Stimulated activated CD4-positive, alpha-beta T cell treated with anti-CD3 and anti-CD28 coated beads, TNF-alpha, amount 100 ng/mL, for 1 hour (primary cell): ENCODE results near the gene DGKQ.

ENCODE experiments used
- DNase-seq, 3 donors: peaks; one replicate each; pipeline ENCODE4 v3.0.0-alpha.2; 2020; ENCODE audit warnings: low read depth in 3 of 3, low spot score in 1 of 3

The DGKQ gene

DNA sequence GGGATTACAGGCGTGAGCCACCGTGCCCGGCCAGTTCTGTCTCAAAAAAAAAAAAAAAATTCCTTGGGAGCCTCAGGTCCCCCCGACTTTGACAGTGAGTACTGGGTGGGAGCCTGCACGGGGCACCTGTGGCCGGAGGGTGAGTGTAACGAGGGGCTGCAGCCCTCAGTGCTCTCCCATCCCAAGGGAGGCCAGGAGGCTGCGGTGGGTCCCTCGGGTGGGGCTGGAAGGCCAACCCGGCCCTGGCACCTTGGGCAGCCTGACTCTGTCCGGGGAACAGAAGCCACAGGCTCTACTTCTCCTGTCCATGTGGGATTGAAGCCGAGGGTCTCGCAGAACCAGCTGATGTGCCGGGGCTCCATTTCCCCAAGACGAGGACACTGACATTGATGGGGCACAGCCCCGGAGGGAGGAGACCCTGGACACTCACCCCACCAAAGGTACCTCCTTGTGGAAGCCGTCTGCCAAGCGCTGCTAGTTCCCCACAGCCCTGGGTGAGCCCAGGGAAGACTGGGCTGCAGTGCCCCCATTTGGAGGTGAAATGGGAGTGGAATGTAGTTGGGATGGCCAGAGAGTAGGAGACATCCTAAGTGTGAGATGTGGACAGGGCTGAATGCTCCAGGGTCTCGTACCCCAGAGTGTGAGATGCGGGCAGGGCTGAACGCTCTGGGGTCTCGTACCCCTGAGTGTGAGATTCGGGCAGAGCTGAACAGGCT lies 22.1 kb upstream of the DGKQ start:
- no peak for DNase-seq

GRCh38 chr4:993111-994029 lies 20.0 kb upstream of the DGKQ start, which contains the start of gene SLC26A1:
SLC26A1 (minus strand) TSS chr4:993404; CDS start chr4:991703, 1,701 bp downstream.
- DNase-seq = no peak

- no peak for DNase-seq
Measured at GRCh38 chr4:992297-993110, 19.1 kb upstream of the DGKQ start.

GRCh38 chr4:991451-992296 lies 18.3 kb upstream of the DGKQ start:
- no peak for DNase-seq

GRCh38 chr4:990746-991367 lies 17.5 kb upstream of the DGKQ start:
- no peak for DNase-seq

DNA sequence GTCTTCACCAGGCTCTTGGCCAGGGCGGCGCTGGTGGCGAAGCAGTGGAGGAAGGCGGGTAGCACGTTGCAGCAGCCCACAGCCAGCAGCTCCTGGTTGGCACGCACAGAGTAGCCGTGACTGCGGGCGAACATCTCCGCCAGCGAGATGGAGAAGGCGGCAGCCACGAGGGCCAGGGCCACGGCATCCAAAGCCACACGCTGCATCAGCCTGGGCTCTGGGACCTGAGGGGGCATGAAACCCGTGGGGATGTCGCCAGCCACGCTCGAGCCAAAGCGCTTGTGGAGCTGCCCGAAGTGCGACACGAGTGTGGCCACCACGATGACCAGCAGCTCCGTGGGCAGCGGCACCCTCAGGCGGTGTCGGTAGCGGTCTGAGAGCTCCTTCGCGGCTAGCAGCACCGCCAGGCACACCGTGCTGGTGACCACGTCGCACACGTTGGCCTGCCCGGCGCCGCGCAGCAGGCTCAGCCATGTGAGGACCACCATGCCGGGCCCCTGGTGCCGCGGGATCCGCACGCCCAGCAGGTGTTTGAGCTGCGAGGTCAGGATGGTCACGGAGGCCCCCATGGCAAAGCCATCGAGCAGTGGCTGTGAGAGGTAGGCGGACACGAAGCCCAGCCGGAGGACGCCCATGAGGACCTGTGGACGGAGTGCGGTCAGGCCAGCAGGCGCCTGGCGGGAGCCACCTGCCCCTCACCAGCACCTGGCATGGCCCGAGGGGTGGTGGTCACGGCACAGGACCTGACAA lies 16.5 kb upstream of the DGKQ start:
- no peak for DNase-seq

- no peak for DNase-seq
Measured at GRCh38 chr4:988726-989721, 15.7 kb upstream of the DGKQ start.

- no peak for DNase-seq
Measured at GRCh38 chr4:987624-988513, 14.5 kb upstream of the DGKQ start.

DNA sequence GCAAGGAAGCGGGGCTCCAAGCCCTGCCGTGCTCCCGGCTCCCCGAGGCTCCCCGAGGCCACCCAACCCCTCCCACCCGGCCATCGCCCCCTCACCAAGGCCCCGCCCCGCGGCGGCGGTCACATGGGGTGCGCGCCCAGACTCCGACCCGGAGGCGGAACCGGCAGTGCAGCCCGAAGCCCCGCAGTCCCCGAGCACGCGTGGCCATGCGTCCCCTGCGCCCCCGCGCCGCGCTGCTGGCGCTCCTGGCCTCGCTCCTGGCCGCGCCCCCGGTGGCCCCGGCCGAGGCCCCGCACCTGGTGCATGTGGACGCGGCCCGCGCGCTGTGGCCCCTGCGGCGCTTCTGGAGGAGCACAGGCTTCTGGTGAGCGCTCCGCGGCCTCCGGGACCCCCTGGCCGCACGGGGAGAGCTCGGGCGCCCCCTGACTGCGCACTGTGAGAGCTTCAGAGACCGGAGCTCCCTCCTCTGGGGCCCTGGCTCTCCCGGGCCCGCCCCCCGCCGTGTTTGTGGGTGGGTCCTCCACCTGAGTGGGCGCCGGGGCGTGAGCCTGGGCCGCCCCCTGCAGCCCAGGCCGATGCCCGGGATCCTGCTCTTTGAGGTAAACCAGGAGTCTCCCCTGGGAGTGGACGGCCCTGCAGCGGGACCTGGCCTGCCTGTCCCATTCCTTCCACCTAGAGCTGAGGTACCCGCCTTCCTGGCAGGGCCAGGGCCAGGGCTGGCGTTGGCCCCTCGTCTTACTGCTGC lies 13.7 kb upstream of the DGKQ start, which contains the start of gene IDUA:
TSS of gene IDUA (plus strand) at position 166 of the 745 bp plus-strand sequence. CDS start at position 207, 41 bp downstream.
- peak; percentile 58 to 80 (median 76) for DNase-seq

GRCh38 chr4:986428-986878 lies 13.1 kb upstream of the DGKQ start:
- no peak for DNase-seq

DNA sequence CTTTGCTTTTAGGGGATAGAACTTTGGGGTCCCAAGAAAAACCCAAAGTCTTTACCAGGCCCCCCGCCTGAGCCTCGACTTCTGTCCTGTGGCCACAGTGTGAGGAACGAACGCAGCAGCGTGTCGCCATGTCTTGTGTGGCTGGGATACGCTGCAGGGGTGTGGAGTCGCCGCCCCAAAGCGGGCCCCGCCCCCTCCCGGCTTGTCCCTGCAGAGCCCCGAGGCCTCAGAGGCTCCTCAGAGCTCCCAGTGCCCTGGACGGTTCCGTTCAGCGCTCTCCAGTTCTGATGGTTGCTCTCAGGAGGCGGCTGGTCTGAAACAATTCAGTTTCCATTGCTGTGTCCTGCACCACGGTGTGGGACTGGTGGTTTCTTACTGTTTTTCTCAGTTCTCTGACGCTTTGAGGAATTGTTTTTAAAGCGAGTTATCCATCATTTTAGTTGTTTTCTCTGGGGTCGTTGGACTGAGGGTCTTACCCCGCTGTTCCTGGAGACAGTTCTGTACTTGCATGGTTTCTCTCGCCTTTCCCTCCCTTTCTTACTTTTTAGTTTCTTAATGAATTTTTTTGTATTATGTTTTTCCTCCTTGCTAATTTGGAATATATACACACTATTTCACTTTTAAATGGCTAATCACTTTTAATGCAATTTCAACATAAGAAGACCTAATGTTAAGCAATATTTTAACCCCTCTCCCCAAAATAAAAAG lies 11.9 kb upstream of the DGKQ start:
- peak; percentile 15 to 71 (median 45) for DNase-seq

DNA sequence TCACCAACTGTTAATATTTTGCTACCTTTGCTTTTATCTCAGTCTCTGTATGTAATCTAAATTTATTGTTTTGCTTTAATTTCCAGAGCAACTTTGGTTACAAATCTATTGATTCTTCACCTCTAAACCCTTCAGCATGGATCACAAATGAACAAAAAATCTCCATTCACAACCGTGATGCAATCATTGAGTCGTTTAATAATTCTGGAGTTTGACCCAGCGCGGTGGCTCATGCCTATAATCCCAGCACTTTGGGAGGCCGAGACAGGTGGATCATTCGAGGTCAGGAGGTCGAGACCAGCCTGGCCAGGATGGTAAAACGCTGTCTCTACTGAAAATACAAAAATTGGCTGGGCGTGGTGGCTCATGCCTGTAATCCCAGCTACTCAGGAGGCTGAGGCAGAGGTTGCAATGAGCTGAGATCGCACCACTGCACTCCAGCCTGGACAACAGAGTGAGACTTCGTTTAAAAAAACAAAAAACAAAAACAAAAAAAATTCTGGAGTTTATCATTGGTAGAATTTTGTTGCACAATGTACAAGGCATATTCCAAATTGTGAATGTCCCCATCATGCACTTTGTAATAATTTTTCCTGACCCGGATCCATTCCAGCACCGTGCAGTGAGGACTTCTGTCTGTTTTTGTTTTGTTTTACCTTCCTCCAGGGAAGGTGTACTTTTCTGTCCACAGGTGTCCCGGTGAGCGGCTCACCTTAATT lies 11.1 kb upstream of the DGKQ start:
- no peak for DNase-seq

DNA sequence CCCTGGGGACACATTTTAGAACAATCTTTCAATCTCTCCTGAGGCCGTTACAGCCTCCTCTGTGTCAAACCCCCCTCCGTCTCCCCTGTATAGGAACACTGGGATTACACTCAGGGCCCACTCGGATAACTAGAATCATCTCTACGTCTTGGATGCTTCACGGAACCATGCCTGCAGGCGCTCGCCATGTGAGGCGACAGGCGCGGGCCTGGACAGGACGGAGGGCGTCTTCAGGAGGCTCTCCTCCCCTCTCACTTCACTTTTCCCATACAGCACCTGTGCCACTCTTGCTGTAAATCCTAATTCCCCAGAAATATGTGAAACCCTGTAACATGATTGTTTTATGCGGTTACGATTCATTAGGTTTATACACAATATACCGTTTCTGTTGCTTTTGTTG lies 9.4 kb upstream of the DGKQ start:
- DNase-seq = no peak

DNA sequence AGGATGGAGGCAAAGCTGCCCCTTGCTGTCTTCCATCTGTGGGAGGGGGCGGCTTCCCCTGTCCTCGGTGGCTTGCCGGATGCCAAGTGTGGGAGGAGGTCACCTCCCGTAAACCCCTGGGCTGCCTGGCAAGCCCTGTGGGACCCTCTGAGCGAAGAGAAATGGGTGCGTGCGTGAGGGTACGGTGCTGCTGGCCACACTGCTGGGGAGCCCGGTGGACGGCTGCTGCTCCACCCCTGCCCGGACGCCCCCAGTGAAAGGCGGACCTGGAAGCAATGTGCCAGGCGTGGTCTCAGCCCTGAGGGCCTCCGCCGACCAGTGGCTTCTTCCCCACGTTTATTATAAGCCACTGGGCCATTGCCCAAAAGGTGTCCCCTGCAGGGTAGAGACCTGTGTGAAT lies 8.9 kb upstream of the DGKQ start:
- no peak for DNase-seq
